Activated T-cell treated with anti-CD3 and anti-CD28 coated beads for 1 hour (primary cell): ENCODE measurements around the gene PRKAR2B.
"Not testable (repeated sequence)": the region's sequence is repeated elsewhere in the genome, so short reads cannot be mapped to it uniquely, and the experiment has no call there.

ENCODE experiments used
- DNase-seq: peaks from one replicate; pipeline ENCODE4 v3.0.0-alpha.2; 2020; ENCODE audit warnings: low read depth

The PRKAR2B gene

GRCh38 chr7:107027208-107027607, 17.3 kb upstream of the PRKAR2B start:
- no peak for DNase-seq

GRCh38 chr7:107029061-107029763, 15.3 kb upstream of the PRKAR2B start:
- no peak for DNase-seq

GRCh38 chr7:107029764-107030286, 14.7 kb upstream of the PRKAR2B start:
- no peak for DNase-seq

DNA sequence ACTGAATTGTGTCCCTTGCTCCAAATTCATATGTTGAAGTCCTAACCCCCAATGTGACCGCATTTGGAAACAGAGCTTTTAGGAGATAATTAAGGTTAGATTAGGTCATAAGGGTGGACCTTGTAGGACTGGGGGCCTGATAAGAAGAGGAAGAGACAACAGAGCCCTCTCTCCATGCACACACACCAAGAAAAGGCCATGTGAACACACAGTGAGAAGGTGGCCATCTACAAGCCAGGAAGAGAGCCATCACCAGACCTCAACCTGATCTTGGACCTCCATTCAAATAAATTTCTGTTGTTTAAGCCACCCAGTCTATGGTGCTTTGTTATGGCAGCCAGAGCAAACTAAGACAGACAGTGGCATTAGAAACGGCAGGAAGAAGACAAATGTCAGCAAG, 12.5 kb upstream of the PRKAR2B start:
- DNase-seq: no peak

- DNase-seq: no peak
These were observed 11.6 kb upstream of the PRKAR2B start for GRCh38 chr7:107032720-107033438.

DNA sequence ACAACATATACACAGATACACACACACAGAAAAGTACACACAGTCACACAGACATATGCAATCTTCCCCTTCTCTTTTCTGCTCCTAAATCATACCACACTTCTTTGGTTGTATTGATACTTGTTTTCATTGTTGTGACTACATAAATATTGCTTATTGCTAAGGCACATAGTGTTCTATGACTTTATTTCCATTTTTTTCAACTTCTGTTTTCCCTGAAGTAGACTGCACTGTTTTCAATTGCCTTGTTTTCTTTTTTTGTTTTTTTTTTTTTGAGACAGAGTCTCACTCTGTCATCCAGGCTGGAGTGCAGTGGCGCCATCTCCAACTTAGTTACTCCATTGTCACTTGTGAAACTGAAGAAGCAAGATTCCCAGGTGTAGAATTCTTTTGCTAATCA, 10.0 kb upstream of the PRKAR2B start:
- DNase-seq: no peak

DNA sequence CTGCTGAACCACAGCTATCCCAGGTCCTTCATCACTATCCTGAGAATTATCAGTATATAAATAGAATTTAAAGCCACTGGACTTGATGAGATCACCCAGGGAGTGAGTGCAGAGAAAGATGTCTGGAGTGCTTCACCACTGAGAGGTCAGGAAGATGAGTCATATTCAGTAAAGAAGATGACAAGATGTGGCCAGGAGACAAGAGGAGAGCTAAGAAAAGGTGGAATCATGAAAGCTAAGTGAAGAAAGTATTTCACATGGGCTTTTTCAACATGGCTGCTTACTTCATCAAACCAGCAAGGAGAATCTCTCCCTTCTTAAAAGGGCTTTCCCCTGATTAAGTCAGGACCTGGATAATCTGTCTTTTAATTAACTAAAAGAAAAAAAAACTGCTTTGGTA, 9.1 kb upstream of the PRKAR2B start:
- DNase-seq: no peak

- DNase-seq: no peak
These were observed 8.0 kb upstream of the PRKAR2B start for GRCh38 chr7:107036535-107036934.

- no peak for DNase-seq
These were observed 6.5 kb upstream of the PRKAR2B start for GRCh38 chr7:107037717-107038603.

- DNase-seq: no peak
These were observed 5.2 kb upstream of the PRKAR2B start for GRCh38 chr7:107039199-107039900.

GRCh38 chr7:107041097-107041496, 3.4 kb upstream of the PRKAR2B start:
- DNase-seq: no peak

DNA sequence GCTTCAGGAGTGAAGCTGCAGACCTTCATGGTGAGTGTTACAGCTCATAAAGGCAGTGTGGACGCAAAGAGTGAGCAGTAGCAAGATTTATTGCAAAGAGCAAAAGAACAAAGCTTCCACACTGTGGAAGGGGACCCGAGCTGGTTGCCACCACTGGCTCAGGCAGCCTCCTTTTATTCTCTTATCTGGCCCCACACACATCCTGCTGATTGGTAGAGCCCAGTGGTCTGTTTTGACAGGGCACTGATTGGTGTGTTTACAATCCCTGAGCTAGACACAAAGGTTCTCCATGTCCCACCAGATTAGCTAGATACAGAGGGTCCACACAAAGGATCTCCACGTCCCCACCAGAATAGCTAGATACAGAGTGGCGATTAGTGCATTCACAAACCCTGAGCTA, 2.7 kb upstream of the PRKAR2B start:
- not testable (repeated sequence) for DNase-seq

- not testable (repeated sequence) for DNase-seq
These were observed 2.1 kb upstream of the PRKAR2B start for GRCh38 chr7:107042326-107042910.

GRCh38 chr7:107043491-107043890, 1.0 kb upstream of the PRKAR2B start:
- no peak for DNase-seq

- no peak for DNase-seq
These were observed 571 bp upstream of the PRKAR2B start for GRCh38 chr7:107043921-107044346.

GRCh38 chr7:107045195-107045960, 873 bp downstream of the PRKAR2B start:
- DNase-seq: no peak

DNA sequence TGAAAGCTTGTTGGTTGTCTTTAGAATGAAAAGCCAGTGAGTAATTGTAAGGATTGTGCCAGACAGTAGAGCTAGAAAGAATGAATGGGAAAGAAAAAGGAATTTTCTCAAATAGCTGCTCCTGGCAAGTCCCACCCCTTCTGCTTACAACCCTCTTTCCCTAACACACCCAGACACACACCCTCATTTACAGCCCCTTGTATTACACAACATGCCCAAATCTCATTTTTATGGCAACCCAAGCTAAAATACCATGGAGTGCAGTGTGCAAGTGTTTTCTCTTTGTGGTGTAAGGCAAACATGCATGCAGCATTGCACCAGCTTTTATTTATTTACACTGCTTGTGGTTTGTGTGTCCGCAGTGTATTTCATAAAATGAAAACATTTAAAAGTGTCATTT, 1.5 kb downstream of the PRKAR2B start:
- no peak for DNase-seq

DNA sequence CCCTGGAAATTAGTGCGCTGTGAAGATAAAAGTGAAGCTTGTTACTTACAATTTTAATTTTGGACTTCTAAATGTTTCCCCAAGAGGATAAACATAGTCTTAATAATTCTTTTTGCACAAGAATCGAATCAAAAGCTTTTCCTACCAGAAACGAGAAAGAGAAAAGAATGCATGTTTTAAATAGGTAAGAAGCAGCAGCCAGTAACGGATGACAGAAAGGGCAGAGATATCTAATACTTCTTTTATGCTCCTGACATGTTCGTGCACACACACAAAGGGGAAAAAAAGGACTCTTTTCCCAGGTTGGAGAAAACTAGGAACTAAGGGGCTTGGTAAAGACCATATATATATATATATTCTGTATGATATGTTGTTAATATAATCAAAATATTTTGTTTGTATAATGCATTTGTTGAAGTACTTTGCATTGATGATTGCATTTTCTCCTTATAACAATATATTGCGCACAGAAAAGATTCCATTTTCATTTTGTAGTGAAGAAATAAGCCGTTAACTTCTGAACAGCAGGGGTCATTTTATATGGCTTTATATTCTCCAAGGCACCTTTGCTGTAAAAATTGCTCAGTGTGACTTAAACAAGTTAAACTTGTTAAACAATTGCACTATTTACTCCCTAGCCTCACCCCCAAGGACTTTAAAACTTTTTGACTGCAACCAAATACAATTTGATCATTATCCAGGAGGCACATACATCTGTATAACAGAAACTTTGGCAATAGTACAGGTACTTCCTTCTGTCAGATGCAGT, 2.2 kb downstream of the PRKAR2B start:
- DNase-seq: no peak

DNA sequence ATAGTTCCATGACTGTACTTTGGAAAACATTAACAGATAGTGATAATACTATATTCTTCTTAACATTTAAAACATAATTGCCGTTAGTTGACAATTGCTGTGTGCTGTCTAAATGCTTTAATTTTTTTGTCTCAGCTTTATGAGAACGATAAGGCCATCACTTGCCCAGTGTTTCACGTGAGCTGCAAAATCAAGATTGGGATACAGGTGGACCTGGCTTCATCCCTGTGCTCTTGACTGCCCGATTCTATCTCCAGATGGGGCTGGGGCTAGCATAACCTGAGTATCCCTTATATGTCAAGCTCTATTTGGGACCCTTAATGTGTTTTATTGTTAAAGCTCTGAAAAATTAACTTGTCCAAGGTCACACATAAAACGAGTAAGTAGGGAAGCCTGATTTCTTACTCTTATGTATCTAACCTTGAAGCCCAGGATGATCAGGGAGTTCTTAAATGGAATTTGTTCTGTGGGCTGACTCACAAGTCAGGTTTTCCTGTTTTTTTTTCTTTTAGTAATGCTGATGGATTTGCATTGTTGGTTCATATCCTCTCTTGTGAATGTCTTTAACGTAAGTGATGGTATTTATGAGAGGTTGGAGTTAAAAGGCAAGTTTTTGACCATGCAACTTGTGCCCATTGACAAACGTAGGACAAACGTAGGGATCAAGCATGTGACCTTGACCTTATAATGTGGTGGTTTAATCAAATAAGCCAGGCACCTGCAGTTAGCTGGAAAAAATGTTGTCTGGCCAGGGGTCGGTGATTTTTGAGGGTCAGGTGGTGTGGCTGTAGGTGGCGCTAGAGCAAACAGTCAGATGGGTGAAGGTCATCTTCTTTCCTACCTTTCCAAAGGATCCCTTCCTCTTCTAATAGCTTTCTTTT, 3.6 kb downstream of the PRKAR2B start:
- DNase-seq: no peak
